GM06990 (cell line): ENCODE data around the gene MED10.
A peak's percentile ranks its signal among the peaks of the same experiment; 100 is the strongest.

Experiments used
- DNase-seq: peaks from one replicate; pipeline ENCODE4 v3.0.0-alpha.2; 2011; ENCODE audit not compliant: insufficient read length; ENCODE audit errors: extremely low read depth
- H3K27me3 ChIP-seq: replicated peaks from 2 replicates; pipeline ENCODE4 v1.6.0; 2011; ENCODE audit warnings: low read length; ENCODE audit not compliant: control insufficient read depth, insufficient read depth
- H3K36me3 ChIP-seq: 2 replicates; pipeline ENCODE4 v1.5.1; 2011; ENCODE audit warnings: low read length; ENCODE audit not compliant: control insufficient read depth, insufficient read depth
- H3K4me3 ChIP-seq: replicated peaks from 2 replicates; pipeline ENCODE4 v1.5.1; 2011; ENCODE audit warnings: low read depth, mild to moderate bottlenecking, control low read depth, low read length
- TF ChIP-seq, protein P1 (sequence below): IDR thresholded peaks from 2 replicates; pipeline ENCODE4 v1.5.1; 2011; ENCODE audit warnings: low read length, control low read depth, mild to moderate bottlenecking, inconsistent platforms; ENCODE audit not compliant: insufficient read depth, poor library complexity, severe bottlenecking

The MED10 gene

DNA sequence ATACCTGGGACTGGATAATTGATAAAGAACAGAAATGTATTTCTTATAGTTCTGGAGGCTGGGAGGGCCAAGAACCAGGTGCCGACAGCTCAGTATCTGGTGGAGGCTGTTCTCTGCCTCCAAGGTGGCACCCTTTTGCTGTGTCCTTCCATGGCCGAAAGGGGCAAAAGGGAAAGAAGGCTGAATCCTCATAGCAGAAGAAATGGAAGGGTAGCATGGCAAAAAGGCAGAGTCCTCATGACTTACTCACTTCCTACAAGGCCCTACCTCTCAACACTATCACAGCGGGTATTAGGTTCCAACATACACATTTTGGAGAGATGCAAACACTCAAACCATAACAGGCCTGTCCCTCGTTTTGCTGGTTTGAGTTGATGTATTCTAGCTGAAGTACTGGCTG, 25.1 kb upstream of the MED10 start:
- DNase-seq: no peak
- no peaks in the 10 kb centered on the region for H3K36me3 ChIP-seq
- TF ChIP-seq, protein P1, sequence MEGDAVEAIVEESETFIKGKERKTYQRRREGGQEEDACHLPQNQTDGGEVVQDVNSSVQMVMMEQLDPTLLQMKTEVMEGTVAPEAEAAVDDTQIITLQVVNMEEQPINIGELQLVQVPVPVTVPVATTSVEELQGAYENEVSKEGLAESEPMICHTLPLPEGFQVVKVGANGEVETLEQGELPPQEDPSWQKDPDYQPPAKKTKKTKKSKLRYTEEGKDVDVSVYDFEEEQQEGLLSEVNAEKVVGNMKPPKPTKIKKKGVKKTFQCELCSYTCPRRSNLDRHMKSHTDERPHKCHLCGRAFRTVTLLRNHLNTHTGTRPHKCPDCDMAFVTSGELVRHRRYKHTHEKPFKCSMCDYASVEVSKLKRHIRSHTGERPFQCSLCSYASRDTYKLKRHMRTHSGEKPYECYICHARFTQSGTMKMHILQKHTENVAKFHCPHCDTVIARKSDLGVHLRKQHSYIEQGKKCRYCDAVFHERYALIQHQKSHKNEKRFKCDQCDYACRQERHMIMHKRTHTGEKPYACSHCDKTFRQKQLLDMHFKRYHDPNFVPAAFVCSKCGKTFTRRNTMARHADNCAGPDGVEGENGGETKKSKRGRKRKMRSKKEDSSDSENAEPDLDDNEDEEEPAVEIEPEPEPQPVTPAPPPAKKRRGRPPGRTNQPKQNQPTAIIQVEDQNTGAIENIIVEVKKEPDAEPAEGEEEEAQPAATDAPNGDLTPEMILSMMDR: no peak
- H3K4me3 ChIP-seq: no peak overlapping the region
- no peaks in the 10 kb centered on the region for H3K27me3 ChIP-seq

DNA sequence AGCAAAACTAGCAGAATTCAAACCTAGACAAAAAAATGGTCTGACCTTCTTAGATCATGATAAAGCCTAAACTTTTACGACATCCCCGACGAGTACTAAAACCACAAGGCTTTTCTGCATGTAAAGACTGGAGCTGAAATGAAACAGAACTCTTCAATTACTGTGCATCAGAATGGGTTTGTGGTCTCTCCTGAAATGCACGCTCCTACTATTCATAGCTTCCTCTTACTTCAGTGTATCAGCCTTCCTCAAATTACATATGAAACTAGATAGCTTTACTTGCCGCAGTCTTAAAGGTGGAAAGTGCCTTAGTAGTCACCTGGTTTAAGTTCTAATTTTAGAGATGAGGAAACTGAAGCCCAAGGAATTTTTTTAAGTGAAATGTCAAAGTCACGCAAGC, 24.6 kb upstream of the MED10 start:
- TF ChIP-seq, protein P1: no peak

DNA sequence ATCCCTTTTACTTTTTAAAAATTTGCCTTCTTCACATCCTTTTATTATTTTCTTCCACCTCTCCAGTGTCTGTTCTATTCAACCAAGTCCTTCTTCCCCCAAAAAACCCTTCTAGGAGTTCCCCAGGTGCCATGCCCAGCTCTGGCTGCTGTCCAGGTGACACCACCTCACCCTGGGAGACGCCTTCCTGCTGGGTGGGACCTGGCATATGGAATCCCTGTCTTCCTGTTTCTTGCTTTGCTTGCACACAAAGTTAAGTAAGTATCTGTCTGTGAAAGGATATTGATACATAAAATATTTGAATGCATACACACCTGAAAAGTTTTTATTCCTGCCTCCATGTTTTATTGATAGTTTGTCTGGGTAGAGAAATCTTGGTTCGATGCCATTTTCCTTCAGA, 23.1 kb upstream of the MED10 start:
- TF ChIP-seq, protein P1: no peak
- Histone ChIP-seq H3K36me3 (no peaks in the 10 kb centered on the region), H3K4me3 (no peak overlapping the region), H3K27me3 (no peaks in the 10 kb centered on the region)
- DNase-seq: no peak

More for the DNA sequence above, 24.6 kb upstream of the MED10 start:
- Histone ChIP-seq H3K36me3 (no peaks in the 10 kb centered on the region), H3K4me3 (no peak overlapping the region), H3K27me3 (no peaks in the 10 kb centered on the region)
- DNase-seq: peak; percentile 47

DNA sequence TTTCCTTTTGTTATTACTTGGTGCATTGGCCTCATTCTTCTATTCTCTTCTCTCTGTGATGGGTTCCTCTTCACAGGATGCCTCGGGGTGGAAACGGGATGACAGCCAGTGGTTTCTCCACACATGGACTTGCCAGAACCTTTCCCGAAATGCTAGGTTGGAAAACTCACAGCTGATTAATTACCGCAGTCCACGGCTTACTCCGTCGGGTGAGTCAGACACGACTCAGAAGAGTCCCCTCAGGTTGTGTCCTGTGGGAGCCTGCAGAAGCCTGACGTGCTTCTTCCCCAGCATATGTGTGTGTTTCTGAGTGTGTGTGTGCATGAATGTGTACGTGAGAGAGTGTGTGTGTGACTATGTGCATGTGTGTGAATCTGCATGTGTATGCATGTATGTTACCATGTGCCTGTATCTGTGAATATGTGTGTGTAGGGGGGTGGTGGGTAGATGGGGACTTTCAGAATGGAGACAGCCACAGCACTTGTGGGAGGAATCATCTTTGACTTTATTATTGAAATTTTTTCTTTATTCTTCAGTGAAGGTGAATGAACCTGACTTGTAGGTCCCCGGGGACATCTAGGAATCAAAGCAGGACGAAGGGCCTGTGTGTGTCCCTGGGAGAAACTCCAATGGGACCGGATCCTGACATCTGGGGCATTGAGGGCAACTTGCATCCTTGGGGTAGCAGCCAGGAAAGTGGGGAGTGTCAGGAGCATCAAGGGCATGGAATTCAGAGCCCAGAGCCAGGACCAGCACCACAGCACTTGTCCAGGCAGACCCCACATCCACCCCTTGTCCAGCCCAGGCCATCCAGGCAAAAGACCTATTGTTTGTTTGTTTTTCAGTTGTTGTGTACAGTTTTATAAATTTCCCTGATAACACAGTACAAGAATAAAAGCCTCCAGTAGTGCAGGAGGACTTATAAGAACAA, 21.9 kb upstream of the MED10 start:
- Histone ChIP-seq H3K36me3 (no peaks in the 10 kb centered on the region), H3K4me3 (no peak overlapping the region), H3K27me3 (no peaks in the 10 kb centered on the region)
- DNase-seq: no peak
- TF ChIP-seq, protein P1: no peak

DNA sequence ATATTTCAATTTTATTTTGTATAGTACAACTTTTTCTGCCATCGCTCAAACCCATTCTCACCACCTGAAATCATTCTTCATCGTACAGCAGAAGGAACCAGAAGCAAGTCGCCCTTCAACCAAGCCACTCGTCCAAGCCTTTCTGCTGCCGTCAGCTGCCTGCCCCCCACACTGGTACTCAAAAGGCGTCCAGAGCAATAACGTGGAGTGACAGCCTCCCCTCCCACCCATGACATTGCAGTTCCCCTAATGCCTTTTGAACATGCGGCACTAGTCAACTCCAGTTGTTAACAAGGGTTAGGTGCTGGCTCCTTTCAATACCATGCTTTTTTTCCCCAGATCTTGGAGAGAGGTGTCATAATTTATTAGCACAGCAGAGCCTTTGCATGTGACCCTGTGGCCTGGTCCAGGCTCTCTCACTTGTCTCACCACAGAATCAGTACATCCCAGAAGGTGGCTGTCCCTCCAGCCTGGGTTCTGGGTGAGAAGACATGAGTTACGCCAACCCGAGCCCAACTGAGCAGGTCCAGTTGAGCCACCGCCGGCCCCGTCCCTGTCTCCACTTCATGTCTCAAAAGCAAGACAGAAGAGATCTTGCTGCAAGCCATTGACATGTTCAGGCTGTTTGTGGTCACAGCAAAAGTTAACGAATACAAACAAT, 20.4 kb upstream of the MED10 start:
- TF ChIP-seq, protein P1: no peak
- DNase-seq: no peak
- no peak overlapping the region for H3K4me3 ChIP-seq
- no peaks in the 10 kb centered on the region for H3K36me3 ChIP-seq
- no peaks in the 10 kb centered on the region for H3K27me3 ChIP-seq
